ENCODE data around the gene ZSCAN1.

- TF ChIP-seq CTCF (IDR thresholded peaks at IDR 0.05): no peak
- TF ChIP-seq TCF7L2 (IDR thresholded peaks at IDR 0.05; ENCODE audit: low read depth, low read length): no peak
- TF ChIP-seq REST (IDR thresholded peaks at IDR 0.05; ENCODE audit: insufficient read depth in 1 of 2, low read depth in 2 of 2, low read length in 1 of 2): no peak
- TF ChIP-seq POLR2AphosphoS5 (IDR thresholded peaks at IDR 0.05; ENCODE audit: low read depth, low read length): no peak
Measured at GRCh38 chr19:58038688-58039204, 4.9 kb downstream of the ZSCAN1 start.
